Cortex of kidney (tissue), 1 donor: ENCODE results near the gene BORCS8.
"Not testable (repeated sequence)": the region's sequence is repeated elsewhere in the genome, so short reads cannot be mapped to it uniquely, and the experiment has no call there.

ENCODE experiments used
- DNase-seq: peaks from one replicate; lab custom pipeline; 2025; lab: John Stamatoyannopoulos, UW

Gene BORCS8

GRCh38 chr19:19148504-19148903 is 43.4 kb downstream of the BORCS8 start:
- not testable (repeated sequence) for DNase-seq

GRCh38 chr19:19147344-19147743 is 44.6 kb downstream of the BORCS8 start:
- no peak for DNase-seq

GRCh38 chr19:19146865-19147264 is 45.1 kb downstream of the BORCS8 start:
- no peak for DNase-seq

GRCh38 chr19:19145684-19146608 is 46.0 kb downstream of the BORCS8 start:
- no peak for DNase-seq

DNA sequence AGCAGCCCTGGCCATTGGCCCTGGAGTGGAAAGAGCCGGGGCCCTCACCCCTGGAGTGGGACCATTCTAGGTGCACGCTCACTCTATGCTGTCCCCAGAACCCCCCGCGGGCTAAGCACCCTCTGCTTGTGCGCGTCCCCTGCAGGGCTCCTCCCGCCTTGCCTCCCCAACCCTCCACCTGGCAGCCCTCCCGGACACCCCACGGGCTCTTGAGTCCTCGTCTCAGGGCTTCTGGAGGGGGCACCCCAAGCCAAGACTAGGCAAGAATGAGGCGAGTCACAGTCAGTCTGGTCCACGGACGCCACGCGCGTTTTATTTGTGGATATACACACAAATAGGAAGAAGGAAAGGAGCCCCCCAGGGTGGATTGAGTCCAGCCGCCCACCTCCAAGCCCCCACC is 46.7 kb downstream of the BORCS8 start:
- no peak for DNase-seq

DNA sequence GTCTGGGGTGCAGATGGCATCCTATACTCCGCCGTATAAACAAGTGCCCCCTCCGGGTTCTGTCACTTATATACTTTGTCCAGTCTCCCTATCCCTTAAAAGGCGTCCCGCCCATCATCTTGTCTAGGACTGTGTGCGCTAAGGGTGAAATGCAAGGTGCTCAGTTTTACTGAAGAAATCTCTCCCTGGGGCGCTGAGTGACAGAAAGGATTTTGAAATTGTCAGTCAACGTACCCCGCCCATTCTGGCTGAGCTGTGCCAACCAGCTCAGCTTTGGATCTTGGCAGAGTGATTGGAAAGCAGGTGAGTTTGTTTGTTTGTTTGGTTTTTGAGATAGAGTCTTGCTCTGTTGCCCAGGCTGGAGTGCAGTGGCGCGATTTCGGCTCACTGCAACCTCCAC is 49.6 kb downstream of the BORCS8 start:
- no peak for DNase-seq

- no peak for DNase-seq
Observed at GRCh38 chr19:19140476-19140875, 51.5 kb downstream of the BORCS8 start.

DNA sequence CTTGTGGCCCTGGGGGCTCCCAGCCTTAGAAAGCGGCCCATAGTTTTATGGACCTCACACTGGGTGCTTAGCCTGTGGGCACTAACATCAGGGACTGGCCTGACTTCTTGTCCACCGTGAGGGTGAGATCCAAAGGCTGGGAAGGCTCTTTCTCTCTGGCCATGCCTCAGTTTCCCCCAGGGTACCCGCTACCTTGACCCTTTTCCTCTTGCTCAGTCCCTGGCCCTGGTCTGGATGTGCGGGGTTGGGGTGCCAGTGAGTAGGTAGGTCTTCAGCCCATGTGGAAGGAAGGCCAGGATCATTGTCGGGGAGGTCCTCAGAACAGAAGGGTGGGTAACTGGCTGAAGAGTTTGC is 52.1 kb downstream of the BORCS8 start:
- DNase-seq, result no peak

GRCh38 chr19:19138109-19138981 is 53.6 kb downstream of the BORCS8 start, which contains the start of gene TMEM161A:
TMEM161A (minus strand) TSS chr19:19138478; CDS start chr19:19138428, 50 bp downstream.
- DNase-seq, result no peak

- no peak for DNase-seq
Observed at GRCh38 chr19:19137556-19138108, 54.3 kb downstream of the BORCS8 start.

DNA sequence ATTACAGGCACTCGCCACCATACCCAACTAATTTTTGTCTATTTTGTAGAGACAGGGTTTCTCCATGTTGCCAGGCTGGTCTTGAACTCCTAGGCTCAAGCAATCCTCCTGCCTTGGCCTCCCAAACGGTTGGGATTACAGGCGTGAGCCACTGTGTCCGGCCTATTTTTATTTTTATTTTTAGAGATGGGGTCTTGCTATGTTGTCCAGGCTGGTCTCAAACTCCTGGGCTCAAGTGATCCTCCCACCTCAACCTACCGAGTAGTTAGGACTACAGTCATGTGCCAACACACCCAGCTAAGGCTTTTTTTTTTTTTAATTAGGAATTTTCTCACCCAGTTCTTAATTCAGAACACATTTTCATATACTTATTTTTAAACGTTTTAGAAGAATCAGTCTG is 56.2 kb downstream of the BORCS8 start:
- not testable (repeated sequence) for DNase-seq

GRCh38 chr19:19134687-19135158 is 57.2 kb downstream of the BORCS8 start:
- no peak for DNase-seq

DNA sequence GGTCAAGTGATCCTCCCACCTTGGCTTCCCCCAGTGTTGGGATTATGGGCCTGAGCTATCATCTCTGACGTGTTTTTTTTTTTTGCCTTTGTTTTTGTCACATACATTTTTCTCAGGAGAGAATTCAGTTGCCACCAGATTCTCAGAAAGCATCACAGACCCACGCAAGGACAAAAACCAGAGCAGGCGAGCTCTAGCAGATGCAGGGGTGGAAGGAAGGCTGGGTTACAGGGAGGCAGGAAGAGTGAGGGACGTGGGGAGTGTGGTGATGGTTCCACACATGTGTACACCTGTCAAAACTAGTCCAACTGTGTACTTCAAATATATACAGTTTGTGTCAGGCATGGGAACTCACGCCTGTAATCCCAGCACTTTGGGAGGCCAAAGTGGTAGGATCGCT is 58.0 kb downstream of the BORCS8 start:
- no peak for DNase-seq

DNA sequence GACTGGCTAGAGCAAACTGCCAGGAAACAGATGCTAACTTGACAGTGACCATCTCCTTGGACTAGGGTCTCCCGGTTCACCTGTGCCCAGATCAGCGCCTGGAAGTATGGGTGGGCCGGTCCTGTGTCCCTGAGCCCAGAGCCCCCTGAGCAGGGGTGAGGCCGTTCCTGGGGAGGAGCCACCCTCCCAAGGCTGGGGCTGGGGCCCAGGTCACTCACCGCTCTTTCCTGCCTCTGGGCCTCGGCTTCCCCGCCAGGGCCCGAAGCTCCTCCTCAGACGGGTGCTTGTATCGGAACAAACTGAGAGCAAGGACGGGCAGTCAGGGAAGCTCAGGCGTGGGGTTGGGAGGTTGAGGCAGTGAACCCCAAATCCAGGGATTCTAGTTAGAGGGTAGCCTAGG is 59.0 kb downstream of the BORCS8 start:
- DNase-seq, result no peak

DNA sequence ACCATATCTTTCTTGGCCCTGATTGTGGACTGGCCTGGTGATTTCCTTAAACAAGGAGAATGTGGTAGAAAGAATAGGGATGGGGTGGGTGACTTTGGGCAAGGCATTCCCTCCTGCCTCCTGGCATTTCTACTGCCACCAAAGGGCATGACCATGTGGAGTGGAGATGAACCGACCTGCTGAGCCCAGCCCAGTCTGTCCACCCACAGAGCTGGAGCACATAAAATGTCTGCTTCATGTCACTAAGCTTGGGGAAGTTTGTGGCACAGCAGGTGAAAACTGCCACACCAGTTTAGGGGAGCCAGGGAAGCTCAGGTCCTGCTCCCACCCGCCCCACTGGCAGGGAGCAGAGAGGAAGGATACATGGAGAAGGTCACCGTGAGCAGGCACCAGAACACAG is 60.0 kb downstream of the BORCS8 start:
- DNase-seq, result no peak
